IMR-90 (cell line): Measurements from ENCODE around the gene CST3. TPM values are rescaled to one million over a fixed set of nuclear protein-coding genes. Genes with fewer than 3 reads are reported as not detected.

Experiments used
- ATAC-seq: fragments of 200-7000 bp; cut with Tn5 transposase; 2 replicates; pipeline ENCODE4 v1.9.1; 2020; ENCODE audit warnings: low read depth, mild to moderate bottlenecking, moderate library complexity
- BruUV-seq: library from RNA; stranded (reverse); fragments of 400-500 nt; replicated peaks from 2 replicates; lab custom pipeline; 2021; lab: Mats Ljungman, UMichigan
- CTCF ChIA-PET: fragments of 300-600 bp; formaldehyde crosslinking; extraction: SDS; loops from one replicate; lab custom pipeline; 2021; ENCODE audit warnings: antibody characterized with exemption; lab: Yijun Ruan, JAX
- POLR2A ChIA-PET: fragments of 300-600 bp; sonication (Branson Sonifier 250); formaldehyde crosslinking; loops from one replicate; lab custom pipeline; 2022; ENCODE audit warnings: antibody characterized with exemption; ENCODE audit not compliant: unreplicated experiment; lab: Charles Lee
- DNase-seq: peaks from one replicate; pipeline ENCODE4 v3.0.0; 2013
- H2AFZ ChIP-seq: replicated peaks from 2 replicates; pipeline ENCODE3; 2013; ENCODE audit warnings: low read length, mild to moderate bottlenecking; ENCODE audit not compliant: poor library complexity
- H2AK5ac ChIP-seq: 2 replicates; pipeline ENCODE4 v1.6.1; 2013; ENCODE audit warnings: low read depth, low read length, inconsistent platforms
- H2AK9ac ChIP-seq: replicated peaks from 2 replicates; pipeline ENCODE3; 2013; ENCODE audit warnings: mild to moderate bottlenecking, low read depth, low read length, moderate library complexity; ENCODE audit not compliant: poor library complexity
- H2BK120ac ChIP-seq: 2 replicates; pipeline ENCODE4 v1.6.1; 2013; ENCODE audit warnings: low read depth, low read length, inconsistent platforms
- H2BK15ac ChIP-seq: 3 replicates; pipeline ENCODE4 v1.6.1; 2013; ENCODE audit warnings: low read depth, low read length, inconsistent platforms
- H2BK20ac ChIP-seq: 2 replicates; pipeline ENCODE4 v1.6.1; 2013; ENCODE audit warnings: low read depth, mild to moderate bottlenecking, inconsistent platforms, low read length, moderate library complexity
- H2BK5ac ChIP-seq: 2 replicates; pipeline ENCODE4 v1.6.1; 2013; ENCODE audit warnings: mild to moderate bottlenecking, low read depth, low read length, inconsistent platforms; ENCODE audit not compliant: poor library complexity, severe bottlenecking
- H3K14ac ChIP-seq: replicated peaks from 2 replicates; pipeline ENCODE4 v1.6.1; 2013; ENCODE audit warnings: low read depth, low read length, inconsistent platforms
- H3K18ac ChIP-seq: 2 replicates; pipeline ENCODE4 v1.6.1; 2013; ENCODE audit warnings: low read depth, low read length, control low read depth
- H3K23ac ChIP-seq: 2 replicates; pipeline ENCODE4 v1.6.1; 2013; ENCODE audit warnings: low read depth, low read length, inconsistent platforms
- H3K27ac ChIP-seq: 2 replicates; pipeline ENCODE4 v1.5.1; 2013; ENCODE audit warnings: mild to moderate bottlenecking, control low read depth, low read length; ENCODE audit not compliant: insufficient read depth
- H3K27me3 ChIP-seq: 2 replicates; pipeline ENCODE4 v1.6.1; 2013; ENCODE audit warnings: low read length; ENCODE audit not compliant: control insufficient read depth, insufficient read depth
- H3K36me3 ChIP-seq: 2 replicates; pipeline ENCODE4 v1.6.1; 2013; ENCODE audit warnings: low read length, mixed read lengths; ENCODE audit not compliant: control insufficient read depth, insufficient read depth
- H3K4ac ChIP-seq: 2 replicates; pipeline ENCODE4 v1.6.1; 2013; ENCODE audit warnings: low read depth, low read length, inconsistent platforms
- H3K4me1 ChIP-seq: 2 replicates; pipeline ENCODE4 v1.6.1; 2013; ENCODE audit warnings: low read length, mixed read lengths; ENCODE audit not compliant: control insufficient read depth, insufficient read depth
- H3K4me2 ChIP-seq: 2 replicates; pipeline ENCODE4 v1.6.1; 2013; ENCODE audit warnings: low read depth, mild to moderate bottlenecking, control low read depth, low read length, moderate library complexity
- H3K4me3 ChIP-seq: 2 replicates; pipeline ENCODE4 v1.5.1; 2013; ENCODE audit warnings: low read depth, mild to moderate bottlenecking, control low read depth, low read length, moderate library complexity; ENCODE audit not compliant: insufficient read depth
- H3K56ac ChIP-seq: 2 replicates; pipeline ENCODE4 v1.6.1; 2013; ENCODE audit warnings: low read length, inconsistent platforms; ENCODE audit not compliant: insufficient read depth; ENCODE audit errors: extremely low read depth
- H3K79me1 ChIP-seq, 2 experiments: 2 replicates each; pipeline ENCODE4 v1.6.1; 2013; ENCODE audit warnings: low read length in 2 of 2, inconsistent platforms in 1 of 2, low read depth in 1 of 2
- H3K9ac ChIP-seq: 2 replicates; pipeline ENCODE4 v1.6.1; 2013; ENCODE audit warnings: low read depth, low read length, control low read depth
- H3K9me1 ChIP-seq: 2 replicates; pipeline ENCODE4 v1.6.1; 2013; ENCODE audit warnings: low read length, inconsistent platforms; ENCODE audit not compliant: insufficient read depth
- H3K9me3 ChIP-seq: 2 replicates; pipeline ENCODE4 v1.6.1; 2013; ENCODE audit warnings: low read length; ENCODE audit not compliant: control insufficient read depth, insufficient read depth
- H4K20me1 ChIP-seq: 2 replicates; pipeline ENCODE4 v1.6.1; 2013; ENCODE audit warnings: low read length, inconsistent platforms; ENCODE audit not compliant: insufficient read depth
- H4K5ac ChIP-seq: 2 replicates; pipeline ENCODE4 v1.6.1; 2013; ENCODE audit warnings: mild to moderate bottlenecking, low read depth, low read length, control low read depth
- H4K8ac ChIP-seq, 2 experiments: 2 replicates each; pipeline ENCODE4 v1.6.1; 2013; ENCODE audit warnings: low read depth in 2 of 2, low read length in 2 of 2, control low read depth in 1 of 2, inconsistent platforms in 1 of 2
- H4K91ac ChIP-seq: 2 replicates; pipeline ENCODE4 v1.6.1; 2013; ENCODE audit warnings: low read depth, low read length, inconsistent platforms; ENCODE audit not compliant: insufficient read depth
- BHLHE40 ChIP-seq: fragments of 150-350 bp; IDR thresholded peaks from 2 replicates; pipeline ENCODE4 v1.6.1; 2016; ENCODE audit warnings: mild to moderate bottlenecking, low read depth, low read length
- CEBPB ChIP-seq: IDR thresholded peaks from 2 replicates; pipeline ENCODE4 v1.6.1; 2012; ENCODE audit warnings: low read depth, low read length, improper control_type of control experiment
- CHD1 ChIP-seq: IDR thresholded peaks from 2 replicates; pipeline ENCODE4 v1.6.1; 2012; ENCODE audit warnings: low read depth, low read length, improper control_type of control experiment
- CTCF ChIP-seq: conservative IDR thresholded peaks from 2 replicates; pipeline ENCODE4 v1.5.1; 2012; ENCODE audit warnings: mild to moderate bottlenecking, low read depth, low read length, improper control_type of control experiment
- ELK1 ChIP-seq: fragments of 150-350 bp; IDR thresholded peaks from 2 replicates; pipeline ENCODE4 v1.6.1; 2016; ENCODE audit warnings: low read depth, mild to moderate bottlenecking, low read length, moderate library complexity, borderline replicate concordance
- FOS ChIP-seq: fragments of 150-350 bp; IDR thresholded peaks from 2 replicates; pipeline ENCODE4 v1.6.1; 2016; ENCODE audit warnings: low read depth, low read length
- MAZ ChIP-seq: IDR thresholded peaks from 2 replicates; pipeline ENCODE4 v1.6.1; 2012; ENCODE audit warnings: low read depth, mild to moderate bottlenecking, low read length, improper control_type of control experiment, moderate library complexity, borderline replicate concordance
- MXI1 ChIP-seq: IDR thresholded peaks from 2 replicates; pipeline ENCODE4 v1.6.1; 2012; ENCODE audit warnings: low read depth, mild to moderate bottlenecking, low read length, moderate library complexity, borderline replicate concordance
- NFE2L2 ChIP-seq: fragments of 150-350 bp; IDR thresholded peaks from 2 replicates; pipeline ENCODE4 v1.6.1; 2016; ENCODE audit warnings: low read depth, mild to moderate bottlenecking, low read length
- POLR2A ChIP-seq: IDR thresholded peaks from 2 replicates; pipeline ENCODE4 v1.6.1; 2012; ENCODE audit warnings: mild to moderate bottlenecking, low read depth, low read length
- RAD21 ChIP-seq: IDR thresholded peaks from 2 replicates; pipeline ENCODE4 v1.6.1; 2012; ENCODE audit warnings: low read length, improper control_type of control experiment
- RCOR1 ChIP-seq: IDR thresholded peaks from 2 replicates; pipeline ENCODE4 v1.6.1; 2012; ENCODE audit warnings: mild to moderate bottlenecking, low read length, improper control_type of control experiment; ENCODE audit not compliant: insufficient replicate concordance
- SMC3 ChIP-seq: fragments of 150-350 bp; IDR thresholded peaks from 2 replicates; pipeline ENCODE4 v1.6.1; 2016; ENCODE audit warnings: low read depth, mild to moderate bottlenecking, antibody characterized with exemption, low read length, moderate library complexity
- USF2 ChIP-seq: fragments of 150-350 bp; IDR thresholded peaks from 2 replicates; pipeline ENCODE4 v1.6.1; 2017; ENCODE audit warnings: mild to moderate bottlenecking, antibody characterized with exemption, low read length, low read depth
- WGBS, 2 experiments: methylation state at CpG; one replicate each; pipeline versions ENCODE4 v1.1.5 to v1.1.7; 2013; ENCODE audit warnings: missing lambda C conversion rate in 2 of 2; ENCODE audit not compliant: insufficient read length in 1 of 2; ENCODE audit errors: extremely low coverage in 2 of 2; 5-methylcytosine and 5-hydroxymethylcytosine counted together
- dilution Hi-C: fragments of 300-500 bp; cut with HindIII; formaldehyde crosslinking; loops from one replicate; pipeline ENCODE4 v1.14.3; 2018; ENCODE audit warnings: low sequenced_read_pairs; ENCODE audit not compliant: unreplicated experiment
- in situ Hi-C: fragments of 300-500 bp; cut with MboI; formaldehyde crosslinking; loops from 3 replicates; pipeline ENCODE4 v1.14.3; 2019; ENCODE audit warnings: low sequenced_read_pairs, inconsistent platforms, mixed read lengths
- intact Hi-C: fragments of 100-400 bp; cut with micrococcal nuclease; formaldehyde crosslinking; loops from 2 replicates; pipeline ENCODE4 v1.10.0; 2022
- polyA plus RNA-seq, 3 experiments: library from polyadenylated mRNA; depleted of rRNA; stranded (reverse); fragments of >200 nt; gene quantifications; 2 replicates each; pipeline ENCODE4 v1.2.3, GENCODE V29; 2012; ENCODE audit warnings: low replicate concordance in 1 of 3
- total RNA-seq: library from RNA; depleted of rRNA; stranded (reverse); fragments of >200 nt; gene quantifications from 2 replicates; pipeline ENCODE4 v1.2.3, GENCODE V29; 2012

Gene CST3
- total and polyA plus RNA-seq, 2 of the 4 experiments (the other 2 are of a cell fraction) = 26.0 to 471 TPM

DNA sequence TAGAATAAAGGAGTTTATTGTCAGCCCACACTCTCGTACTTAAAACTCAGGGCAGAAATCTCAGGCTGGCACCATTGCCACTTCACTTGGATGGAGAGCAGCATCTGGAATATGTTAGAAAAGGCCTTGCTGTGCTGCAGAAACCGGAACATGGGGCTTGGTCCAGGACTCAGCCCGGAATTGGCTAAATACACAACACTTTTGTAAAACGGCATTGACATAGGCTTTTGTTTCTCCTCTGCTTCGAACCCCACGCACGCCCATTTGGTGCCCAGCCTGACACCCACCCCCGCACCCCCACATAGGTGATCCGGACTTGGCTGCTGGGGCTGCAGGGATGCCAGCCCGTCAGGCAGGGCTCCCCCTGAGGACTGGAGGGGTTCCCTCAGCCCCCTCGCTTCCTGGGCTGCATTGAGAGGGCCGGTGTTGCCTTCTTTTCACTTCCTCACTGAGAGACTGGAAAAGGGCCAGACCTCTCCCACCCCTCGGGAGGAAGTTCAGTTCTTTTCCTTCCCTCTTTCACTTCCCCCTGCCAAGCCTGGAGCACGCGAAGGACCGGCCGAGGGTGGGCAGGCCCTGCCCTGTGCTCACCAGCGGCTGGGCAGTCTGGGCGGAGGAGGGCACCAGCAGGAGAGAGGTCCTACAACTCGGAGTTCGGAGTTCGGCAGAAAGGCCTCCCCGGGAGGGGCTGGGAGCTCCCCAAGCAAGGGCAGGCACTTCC is 17.9 kb upstream of the CST3 start:
- ChIA-PET POLR2A (no interaction called here), CTCF (no interaction called here)
- ATAC-seq (no peak), DNase-seq (no peak)
- dilution Hi-C loops = no loop called here
- H3K9ac ChIP-seq = no peak overlapping the region
- H3K14ac ChIP-seq = no peak overlapping the region
- no peak overlapping the region for H2BK5ac ChIP-seq
- no peak overlapping the region for H3K4me3 ChIP-seq
- no peak overlapping the region for H2BK15ac ChIP-seq
- no peak overlapping the region for H4K8ac ChIP-seq
- no TSS peak for BruUV-seq
- H2AK9ac ChIP-seq = no peak overlapping the region
- no peak overlapping the region for H3K56ac ChIP-seq
- 8% methylated on average over 2 of the region's 23 CpGs; no CpG with 5 or more reads in 1 of the 2 experiments for WGBS, 2 experiments
- peaks cover 5% of the 10 kb centered on the region for H3K4me1 ChIP-seq
- H3K36me3 ChIP-seq = no peaks in the 10 kb centered on the region
- H3K23ac ChIP-seq = no peak overlapping the region
- H4K5ac ChIP-seq = no peak overlapping the region; the same call in 1 of the 2 replicates
- H4K91ac ChIP-seq = no peak overlapping the region
- no peak overlapping the region for H2AK5ac ChIP-seq
- no peak overlapping the region for H2BK20ac ChIP-seq
- H3K27me3 ChIP-seq = peaks cover 4% of the 10 kb centered on the region
- no peaks in the 10 kb centered on the region for H3K9me3 ChIP-seq
- H3K27ac ChIP-seq = no peak overlapping the region
- in situ Hi-C loops = no loop called here
- no peaks in the 10 kb centered on the region for H3K79me1 ChIP-seq
- TF ChIP-seq CEBPB (no peak), CTCF (no peak), RCOR1 (no peak), CHD1 (no peak), BHLHE40 (no peak), POLR2A (no peak), NFE2L2 (no peak), RAD21 (no peak), FOS (no peak), SMC3 (no peak), USF2 (no peak), MAZ (no peak), ELK1 (no peak), MXI1 (no peak)
- intact Hi-C loops = no loop called here
- H4K20me1 ChIP-seq = no peaks in the 10 kb centered on the region
- H3K18ac ChIP-seq = no peak overlapping the region; the same call in 1 of the 2 replicates
- H3K9me1 ChIP-seq = no peaks in the 10 kb centered on the region
- H2AFZ ChIP-seq = peak overlapping the region; percentile 59
- H3K4ac ChIP-seq = no peak overlapping the region
- H3K4me2 ChIP-seq = no peak overlapping the region
- H2BK120ac ChIP-seq = no peak overlapping the region
